Lower lobe of right lung (tissue), 2 donors: Measurements from ENCODE around the gene LAMA2. TPM values are rescaled to one million over a fixed set of nuclear protein-coding genes. Genes with fewer than 3 reads are reported as not detected.

Source experiments
- ATAC-seq, 2 donors: fragments of 200-7000 bp; cut with Tn5 transposase; one replicate each; pipeline ENCODE4 v1.9.1; 2020 to 2022; ENCODE audit warnings: mild to moderate bottlenecking in 2 of 2, moderate library complexity in 2 of 2
- DNase-seq: peaks from one replicate; pipeline ENCODE4 v3.0.0-alpha.2; 2020
- H3K27ac ChIP-seq: fragments of 200-600 bp; one replicate; pipeline ENCODE4 v1.8.0; 2022
- H3K27me3 ChIP-seq: fragments of 200-600 bp; one replicate; pipeline ENCODE4 v1.8.0; 2022; ENCODE audit warnings: low read depth
- H3K36me3 ChIP-seq: fragments of 200-600 bp; one replicate; pipeline ENCODE4 v1.8.0; 2022; ENCODE audit warnings: mild to moderate bottlenecking
- H3K4me1 ChIP-seq: fragments of 200-600 bp; one replicate; pipeline ENCODE4 v1.8.0; 2022
- H3K4me3 ChIP-seq: fragments of 200-600 bp; one replicate; pipeline ENCODE4 v1.8.0; 2022; ENCODE audit warnings: mild to moderate bottlenecking
- H3K9me3 ChIP-seq: fragments of 200-600 bp; one replicate; pipeline ENCODE4 v1.8.0; 2022
- CTCF ChIP-seq: fragments of 200-600 bp; IDR thresholded peaks from one replicate; pipeline ENCODE4 v1.8.0; 2022; ENCODE audit warnings: antibody characterized with exemption, mild to moderate bottlenecking
- intact Hi-C: fragments of 100-400 bp; cut with DNase I; formaldehyde crosslinking; loops from one replicate; pipeline ENCODE4 v1.11.0; 2022
- total RNA-seq: library from RNA; stranded (reverse); fragmentation: NEBNext Ultra II Directional; extraction: Animal tissue kit (Norgen Biotek cat#: 25700); gene quantifications from one replicate; pipeline ENCODE4 v1.2.1, GENCODE V29; 2021
- donor health status: DM: no; HTN: yes; CAD: no; lungs with severe emphysema.

Gene LAMA2
- total RNA-seq, 1 donor from 2014 or later, result 49.6 TPM

GRCh38 chr6:129510950-129511349 is 628.0 kb downstream of the LAMA2 start:
- Histone ChIP-seq H3K27ac (no peak overlapping the region), H3K9me3 (no peaks in the 10 kb centered on the region), H3K4me3 (no peak overlapping the region), H3K27me3 (no peaks in the 10 kb centered on the region), H3K36me3 (peaks cover 20% of the 10 kb centered on the region), H3K4me1 (peaks cover 3% of the 10 kb centered on the region)
- no peak for ATAC-seq
- intact Hi-C loops, result no loop called here
- DNase-seq, result no peak
- TF ChIP-seq CTCF, result no peak

- intact Hi-C loops, result no loop called here
- H3K4me3 ChIP-seq, result no peak overlapping the region
- DNase-seq, result no peak
- H3K4me1 ChIP-seq, result peaks cover 3% of the 10 kb centered on the region
- TF ChIP-seq CTCF, result no peak
- no peaks in the 10 kb centered on the region for H3K9me3 ChIP-seq
- no peak overlapping the region for H3K27ac ChIP-seq
- no peak for ATAC-seq
- no peaks in the 10 kb centered on the region for H3K27me3 ChIP-seq
- H3K36me3 ChIP-seq, result peaks cover 25% of the 10 kb centered on the region
Measured at GRCh38 chr6:129513471-129513870, 630.5 kb downstream of the LAMA2 start.

- DNase-seq (no peak), ATAC-seq (no peak)
- H3K27me3 ChIP-seq, result no peaks in the 10 kb centered on the region
- H3K9me3 ChIP-seq, result no peaks in the 10 kb centered on the region
- no peak overlapping the region for H3K27ac ChIP-seq
- H3K36me3 ChIP-seq, result peaks cover 25% of the 10 kb centered on the region
- intact Hi-C loops, result no loop called here
- H3K4me3 ChIP-seq, result no peak overlapping the region
- no peaks in the 10 kb centered on the region for H3K4me1 ChIP-seq
- TF ChIP-seq CTCF, result no peak
Measured at GRCh38 chr6:129515004-129515403, 632.1 kb downstream of the LAMA2 start.

- no peaks in the 10 kb centered on the region for H3K27me3 ChIP-seq
- no peak for TF ChIP-seq CTCF
- DNase-seq (no peak), ATAC-seq (no peak)
- intact Hi-C loops, result no loop called here
- no peaks in the 10 kb centered on the region for H3K4me1 ChIP-seq
- peaks cover 25% of the 10 kb centered on the region for H3K36me3 ChIP-seq
- H3K27ac ChIP-seq, result no peak overlapping the region
- no peak overlapping the region for H3K4me3 ChIP-seq
- no peaks in the 10 kb centered on the region for H3K9me3 ChIP-seq
Measured at GRCh38 chr6:129516005-129516404, 633.1 kb downstream of the LAMA2 start.

GRCh38 chr6:129516787-129517186 is 633.8 kb downstream of the LAMA2 start:
- Histone ChIP-seq H3K4me3 (no peak overlapping the region), H3K27ac (no peak overlapping the region), H3K4me1 (no peaks in the 10 kb centered on the region), H3K27me3 (no peaks in the 10 kb centered on the region), H3K9me3 (no peaks in the 10 kb centered on the region), H3K36me3 (peaks cover 25% of the 10 kb centered on the region)
- no peak for DNase-seq
- no peak for ATAC-seq
- TF ChIP-seq CTCF, result no peak
- intact Hi-C loops, result no loop called here

GRCh38 chr6:129517288-129517687 is 634.4 kb downstream of the LAMA2 start:
- ATAC-seq (no peak), DNase-seq (no peak)
- Histone ChIP-seq H3K27me3 (no peaks in the 10 kb centered on the region), H3K4me3 (no peak overlapping the region), H3K9me3 (no peaks in the 10 kb centered on the region), H3K4me1 (no peaks in the 10 kb centered on the region), H3K27ac (no peak overlapping the region), H3K36me3 (peaks cover 25% of the 10 kb centered on the region)
- intact Hi-C loops, result no loop called here
- TF ChIP-seq CTCF, result no peak
